Fibroblast of peridontal ligament (primary cell): Measurements from ENCODE around the gene S100A12.
"Not testable (repeated sequence)": the region's sequence is repeated elsewhere in the genome, so short reads cannot be mapped to it uniquely, and the experiment has no call there.

Experiments
- DNase-seq: peaks from one replicate; pipeline ENCODE4 v3.0.0-alpha.2; 2010; ENCODE audit errors: extremely low read depth

The S100A12 gene

GRCh38 chr1:153353226-153353947 lies 22.0 kb downstream of the S100A12 start:
- no peak for DNase-seq

DNA sequence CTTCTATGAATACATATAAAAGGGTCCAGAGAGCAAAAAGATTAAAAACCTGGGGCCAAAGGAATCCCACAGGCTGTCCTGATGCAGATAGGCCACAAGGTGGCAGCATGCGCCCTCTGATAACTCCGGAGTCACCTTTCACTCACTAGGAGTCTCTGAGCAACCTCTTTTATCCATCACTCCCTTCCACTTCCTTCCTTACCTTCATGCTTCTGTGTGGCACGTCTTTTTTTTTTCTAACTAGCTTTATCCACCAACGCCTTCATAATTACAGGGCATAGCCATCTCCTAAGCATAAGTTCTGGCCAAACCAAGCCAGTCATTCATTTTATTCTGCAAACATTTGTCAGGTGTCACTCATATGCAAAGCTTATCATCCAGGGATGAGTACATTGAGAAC lies 22.9 kb downstream of the S100A12 start:
- DNase-seq = peak; percentile 69

- DNase-seq = no peak
Measured at GRCh38 chr1:153350321-153350957, 25.0 kb downstream of the S100A12 start.

- DNase-seq = no peak
Measured at GRCh38 chr1:153349363-153350320, 25.8 kb downstream of the S100A12 start.

GRCh38 chr1:153348511-153349362 lies 26.7 kb downstream of the S100A12 start, which contains the start of gene PGLYRP4:
Gene PGLYRP4, minus strand, starts transcription at chr1:153348841. Its CDS starts 909 bp downstream, at chr1:153347932.
- no peak for DNase-seq

DNA sequence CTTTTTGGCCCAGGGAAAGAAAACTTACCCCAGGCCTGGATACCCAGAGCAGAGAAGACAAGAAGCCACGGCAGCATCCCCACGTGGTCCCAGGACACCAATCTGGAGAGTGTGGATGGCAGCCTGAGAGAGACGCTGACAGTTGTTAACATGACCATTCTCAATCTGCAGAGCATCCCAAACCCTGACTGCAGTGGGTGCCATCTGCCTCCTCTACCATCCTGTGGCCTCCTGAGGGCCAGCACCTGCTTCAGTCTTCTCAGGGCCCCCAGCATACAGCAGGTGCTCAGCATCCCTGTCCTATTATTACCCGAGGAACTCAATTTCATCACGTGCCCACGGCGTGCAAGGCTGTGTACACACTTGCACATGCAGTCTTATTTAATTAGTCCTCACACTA lies 27.6 kb downstream of the S100A12 start:
- no peak for DNase-seq

- not testable (repeated sequence) for DNase-seq
Measured at GRCh38 chr1:153347049-153347448, 28.4 kb downstream of the S100A12 start.

GRCh38 chr1:153346077-153346723 lies 29.2 kb downstream of the S100A12 start:
- no peak for DNase-seq

DNA sequence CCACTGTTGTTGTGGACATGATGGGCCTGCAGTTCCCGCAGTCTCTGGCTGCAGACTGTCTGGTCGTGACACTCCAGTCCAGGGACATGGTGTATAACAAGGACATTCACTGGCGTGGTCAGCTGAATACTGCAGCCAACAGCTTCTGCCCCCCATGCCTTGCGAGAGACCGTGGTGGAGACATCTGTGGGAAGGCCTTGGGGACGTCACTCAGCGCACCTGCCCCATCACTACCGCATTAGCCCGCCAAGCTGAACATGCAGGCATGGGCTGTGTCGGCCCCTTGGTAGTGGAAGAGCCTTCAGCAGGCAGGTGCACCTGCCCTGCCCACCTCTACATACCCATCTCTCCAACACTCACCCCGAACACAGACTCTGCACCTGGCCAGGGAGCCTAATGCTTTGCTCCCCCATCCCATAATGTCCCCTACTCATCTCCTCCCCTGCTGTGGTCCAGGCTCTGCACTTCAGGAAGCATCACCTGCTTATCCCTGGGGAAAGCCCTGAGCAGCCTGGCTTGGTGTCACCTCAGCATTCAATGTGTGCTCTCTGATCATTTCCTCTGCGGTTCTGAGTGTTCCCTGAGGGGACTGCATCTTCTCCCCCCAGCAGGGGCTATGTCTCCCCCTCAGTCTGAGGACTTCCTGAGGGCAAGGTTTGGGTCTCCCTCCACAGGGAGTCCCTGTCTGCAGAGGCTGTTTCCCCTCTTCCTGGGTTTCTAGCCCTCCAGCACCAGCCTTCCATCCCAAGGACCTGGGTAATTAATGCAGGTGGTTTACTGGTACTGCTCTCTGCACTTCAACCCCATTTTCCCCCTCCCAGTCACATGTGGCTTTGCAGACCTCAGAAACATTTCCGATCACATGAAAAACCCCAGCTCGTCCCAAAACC lies 30.0 kb downstream of the S100A12 start:
- DNase-seq = no peak

DNA sequence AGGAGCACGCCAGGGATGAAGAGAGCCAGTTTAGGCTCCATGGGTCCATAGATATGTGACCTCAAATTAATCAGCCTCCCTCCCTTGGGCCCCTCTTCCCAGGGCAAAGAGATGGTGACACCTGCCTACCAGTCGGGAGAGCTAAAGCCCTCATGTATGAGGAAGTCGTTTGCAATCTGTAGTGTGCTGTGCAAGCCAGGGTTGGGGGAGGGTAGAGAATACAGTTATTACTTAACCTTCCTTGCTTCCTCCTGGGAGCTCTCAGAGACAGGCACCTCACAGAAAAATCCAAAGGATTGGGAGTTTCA lies 30.7 kb downstream of the S100A12 start:
- no peak for DNase-seq

DNA sequence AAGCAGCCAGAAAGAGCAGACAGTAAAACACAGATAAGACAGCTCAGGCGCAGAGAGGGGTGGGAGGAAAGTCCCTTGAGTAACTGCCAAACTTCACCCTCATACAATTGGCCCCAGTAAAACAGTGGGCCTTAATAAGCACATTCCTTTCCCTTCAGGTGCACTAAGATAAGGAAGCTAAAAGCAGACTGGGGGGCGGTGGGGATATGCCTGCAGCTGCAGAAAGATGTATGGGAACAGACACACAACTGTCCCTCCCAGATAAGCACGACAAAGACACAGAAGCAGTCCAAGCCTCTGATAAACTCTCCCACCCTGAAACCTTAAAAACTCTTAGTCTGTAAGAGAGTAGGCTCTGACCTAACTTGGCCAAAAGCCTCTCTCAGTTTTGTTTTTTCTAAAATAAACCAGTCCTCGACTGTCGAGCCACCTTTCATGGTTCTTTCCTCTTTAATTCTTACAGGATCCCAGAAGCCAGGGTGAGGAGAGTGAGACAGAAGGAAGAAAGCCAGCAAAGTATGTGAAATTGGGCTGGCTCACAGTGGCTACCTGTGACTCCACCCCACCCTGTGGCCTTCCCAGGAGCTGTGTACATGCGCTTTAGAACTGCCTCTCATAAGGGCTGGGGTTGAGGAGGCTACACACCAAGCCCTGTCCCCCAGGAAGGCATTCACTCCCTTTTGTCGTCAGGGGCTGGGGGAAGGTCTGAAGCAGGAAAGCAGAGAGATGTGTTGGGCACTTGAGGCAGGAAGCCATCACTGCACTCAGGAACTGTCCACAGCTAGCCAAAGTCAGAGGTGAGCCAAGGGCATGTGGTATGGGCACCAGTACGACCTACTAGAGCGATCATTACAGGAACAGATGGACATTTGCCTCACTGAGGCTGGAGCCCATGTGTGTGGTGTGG lies 31.4 kb downstream of the S100A12 start:
- no peak for DNase-seq

GRCh38 chr1:153343040-153343681 lies 32.3 kb downstream of the S100A12 start:
- no peak for DNase-seq

DNA sequence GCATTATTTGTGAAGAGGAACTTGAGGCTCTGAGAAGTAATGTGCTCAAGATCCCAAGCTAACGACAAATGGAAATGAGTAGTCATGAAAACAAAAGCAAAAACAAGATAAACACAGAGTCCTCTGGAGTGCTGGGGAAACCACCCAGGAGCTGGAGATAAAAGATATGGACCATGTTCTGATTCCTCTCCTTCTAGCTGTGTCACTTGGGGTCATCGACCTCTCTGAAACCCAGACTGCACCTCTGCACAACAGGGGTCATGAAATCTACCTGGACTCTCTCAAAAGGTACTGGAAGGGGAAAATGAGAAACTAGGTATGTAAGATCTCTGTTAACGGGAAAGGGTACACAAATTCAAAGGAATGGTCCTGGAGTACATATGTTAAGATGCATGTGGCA lies 33.2 kb downstream of the S100A12 start:
- DNase-seq = no peak

DNA sequence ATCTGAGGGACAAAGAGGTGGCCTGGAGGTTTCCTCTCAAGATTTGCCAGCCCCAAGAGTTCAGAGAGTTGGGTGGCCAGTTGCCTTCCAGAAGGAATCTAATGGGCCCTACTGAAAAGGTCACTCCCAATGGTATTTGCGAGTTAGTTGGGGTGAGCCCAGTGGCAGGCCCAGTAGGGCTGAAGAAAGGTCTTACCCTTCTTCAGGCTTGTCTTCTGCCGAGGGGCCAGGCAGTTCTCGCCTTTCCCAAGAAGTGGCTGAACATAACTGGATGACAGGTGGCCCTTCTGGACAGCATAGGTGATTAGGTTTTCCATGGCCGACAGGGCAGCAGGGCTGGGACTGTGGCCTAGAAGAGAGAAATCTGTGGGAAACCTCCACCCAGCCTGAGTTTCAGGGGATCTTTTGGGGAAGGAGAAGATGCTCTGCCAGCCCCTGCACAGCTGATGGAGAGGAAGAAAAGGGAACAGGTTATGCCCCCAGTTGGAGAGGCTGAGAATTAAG lies 33.9 kb downstream of the S100A12 start:
- DNase-seq = no peak

GRCh38 chr1:153340356-153340755 lies 35.1 kb downstream of the S100A12 start:
- no peak for DNase-seq

GRCh38 chr1:153339802-153340201 lies 35.6 kb downstream of the S100A12 start:
- DNase-seq = no peak

GRCh38 chr1:153337980-153338853 lies 37.2 kb downstream of the S100A12 start:
- DNase-seq = no peak
